Measurements from ENCODE around the gene TBC1D20. TPM values are rescaled to one million over a fixed set of nuclear protein-coding genes. Genes with fewer than 3 reads are reported as not detected.
A peak's percentile ranks its signal among the peaks of the same experiment; 100 is the strongest.
"Not testable (repeated sequence)": the region's sequence is repeated elsewhere in the genome, so short reads cannot be mapped to it uniquely, and the experiment has no call there.

Gene TBC1D20
- total RNA-seq, 1 donor from 2014 or later, result 12.6 TPM

DNA sequence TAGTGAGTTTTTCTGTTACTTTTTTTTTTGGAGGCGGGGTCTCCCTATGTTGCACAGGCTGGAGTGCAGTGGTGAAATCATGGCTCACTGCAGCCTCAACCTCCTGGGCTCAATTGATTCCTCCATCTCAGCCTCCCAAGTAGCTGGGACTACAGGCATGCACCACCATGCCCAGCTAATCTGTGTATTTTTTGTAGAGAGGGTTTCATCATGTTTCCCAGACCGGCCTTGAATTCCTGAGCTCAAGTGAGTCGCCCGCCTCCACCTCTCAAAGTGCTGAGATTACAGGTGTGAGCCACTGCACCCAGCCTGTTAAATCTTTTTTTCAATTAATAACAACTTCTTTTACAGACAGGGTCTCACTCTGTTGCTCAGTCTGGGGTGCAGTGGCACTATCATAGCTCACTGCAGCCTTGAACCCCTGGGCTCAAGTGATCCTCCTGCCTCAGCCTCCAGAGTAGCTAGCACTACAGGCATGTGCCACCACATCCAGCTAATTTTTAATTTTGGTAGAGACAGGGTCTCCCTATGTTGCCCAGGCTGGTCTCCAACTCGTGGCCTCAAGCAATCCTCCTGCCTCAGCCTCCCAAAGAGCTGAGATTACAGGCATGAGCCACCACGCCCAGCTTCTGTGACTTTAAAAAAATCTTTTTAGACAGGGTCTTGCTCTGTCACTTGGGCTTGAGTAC is 14.4 kb upstream of the TBC1D20 start:
- ATAC-seq, result not testable (repeated sequence)

DNA sequence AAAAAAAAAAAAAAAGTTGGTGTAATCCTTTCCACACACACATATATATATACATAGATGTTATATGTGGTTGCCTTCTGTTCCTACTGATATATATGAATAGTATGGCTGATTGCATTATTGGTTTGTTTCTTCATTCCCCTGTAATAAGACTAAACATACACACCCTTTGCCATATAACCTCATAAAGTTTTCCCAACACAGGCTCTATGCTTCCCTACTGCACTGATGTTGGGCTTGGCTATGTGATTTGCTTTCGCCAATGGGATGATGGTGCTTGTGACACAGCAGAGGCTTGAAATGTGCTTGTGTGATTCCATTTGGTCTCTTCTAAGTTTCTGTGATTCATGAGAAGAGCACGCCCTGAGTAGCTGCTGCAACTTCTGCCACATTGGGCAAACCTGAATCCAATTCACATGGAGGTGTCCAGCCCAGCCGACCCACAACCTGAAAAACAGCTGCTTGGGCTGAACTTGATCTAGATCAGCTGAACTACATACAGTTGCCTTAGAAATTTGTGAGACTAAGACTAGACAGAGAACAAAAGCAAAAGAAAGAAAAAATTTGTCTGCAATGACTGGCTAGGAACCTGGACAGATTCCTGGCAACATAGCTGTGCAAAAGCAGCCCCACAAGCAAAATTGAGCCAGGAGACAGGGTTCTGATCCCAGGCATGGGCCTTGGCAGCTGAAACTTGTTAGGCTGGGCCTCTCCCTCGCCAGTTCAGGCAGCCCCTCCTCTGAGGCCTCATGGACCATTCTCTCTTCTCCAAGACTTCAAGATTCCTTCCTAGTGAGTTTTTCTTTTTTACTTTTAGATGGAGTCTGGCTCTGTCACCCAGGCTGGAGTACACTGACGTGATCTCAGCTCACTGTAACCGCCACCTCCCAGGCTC is 13.4 kb upstream of the TBC1D20 start:
- no peak for ATAC-seq
- no peak for DNase-seq (ENCODE audit: low spot score)

More for the DNA sequence above, 14.4 kb upstream of the TBC1D20 start:
- not testable (repeated sequence) for DNase-seq (ENCODE audit: low spot score)

DNA sequence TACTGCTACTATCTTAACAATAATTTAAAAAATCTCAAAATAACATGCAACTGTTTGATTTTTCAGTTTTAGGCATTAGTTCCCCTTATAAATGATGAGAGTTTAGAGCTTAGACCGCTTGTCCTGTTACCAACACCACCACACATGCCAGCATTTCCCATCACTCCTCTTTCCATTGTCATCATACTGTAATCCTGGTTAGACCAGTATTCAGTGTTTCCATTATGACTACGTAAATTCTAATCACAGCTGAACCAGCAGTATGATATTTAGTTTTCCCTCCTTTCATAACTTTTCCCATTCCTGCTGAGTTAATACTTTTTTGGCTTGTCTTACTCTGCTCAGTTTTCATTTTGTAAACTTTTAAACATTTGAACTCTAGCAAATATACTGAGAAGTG is 12.2 kb upstream of the TBC1D20 start:
- DNase-seq (ENCODE audit: low spot score), result no peak

DNA sequence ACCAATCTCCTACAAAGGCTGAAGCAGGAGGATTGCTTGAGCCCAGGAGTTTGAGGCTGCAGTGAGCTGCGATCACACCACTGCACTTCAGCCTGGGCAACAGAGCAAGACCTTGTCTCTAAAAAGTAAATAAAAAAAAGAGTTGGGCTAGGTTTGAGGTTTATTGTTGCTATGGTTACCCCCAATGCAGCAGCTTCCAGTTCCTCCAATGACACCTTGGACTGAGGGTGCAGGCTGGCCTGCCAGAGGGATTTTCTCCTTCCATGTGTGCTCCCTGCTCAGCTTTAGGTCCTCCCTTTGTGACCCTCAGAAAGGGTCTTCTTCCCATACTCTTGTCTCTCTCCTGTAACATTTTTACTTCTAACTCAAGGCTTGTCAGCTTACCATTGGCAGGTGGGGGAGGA is 10.6 kb upstream of the TBC1D20 start:
- no peak for ATAC-seq
- DNase-seq (ENCODE audit: low spot score), result no peak

More for the DNA sequence above, 12.2 kb upstream of the TBC1D20 start:
- no peak for ATAC-seq

DNA sequence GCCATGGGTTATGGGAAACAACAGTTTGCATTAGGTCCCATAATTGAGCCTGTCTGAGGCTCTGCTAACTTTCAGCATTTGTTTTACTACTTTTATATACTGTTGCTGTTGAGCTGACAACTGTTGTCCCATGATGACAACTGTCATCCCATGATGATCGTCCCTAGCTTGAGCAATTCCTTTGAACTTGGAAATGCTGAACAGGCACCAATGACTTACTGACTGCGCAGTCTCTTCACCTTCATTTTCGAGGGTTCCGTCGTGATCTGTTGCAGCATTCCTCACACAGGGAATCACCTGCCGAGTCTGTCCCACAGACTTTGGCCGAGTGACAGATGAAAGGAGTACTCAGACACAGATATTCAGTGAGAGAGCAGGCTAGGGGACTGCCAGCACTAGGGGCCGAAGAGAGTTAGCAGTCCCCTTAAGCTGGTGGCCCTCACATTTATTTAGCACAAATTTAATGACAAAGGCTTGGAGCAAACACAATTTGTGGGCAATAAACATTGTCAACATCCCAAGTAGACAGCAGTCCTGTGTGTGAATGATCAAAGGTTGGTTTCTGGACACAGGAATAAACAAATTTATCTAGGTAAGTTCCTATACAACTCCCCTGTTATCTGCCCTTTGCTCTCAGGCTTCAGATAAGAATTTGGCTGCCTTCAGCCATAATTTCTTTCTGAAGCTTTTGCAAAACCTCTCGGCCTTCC is 10.0 kb upstream of the TBC1D20 start:
- DNase-seq (ENCODE audit: low spot score) (no peak), ATAC-seq (peak; percentile 60)

DNA sequence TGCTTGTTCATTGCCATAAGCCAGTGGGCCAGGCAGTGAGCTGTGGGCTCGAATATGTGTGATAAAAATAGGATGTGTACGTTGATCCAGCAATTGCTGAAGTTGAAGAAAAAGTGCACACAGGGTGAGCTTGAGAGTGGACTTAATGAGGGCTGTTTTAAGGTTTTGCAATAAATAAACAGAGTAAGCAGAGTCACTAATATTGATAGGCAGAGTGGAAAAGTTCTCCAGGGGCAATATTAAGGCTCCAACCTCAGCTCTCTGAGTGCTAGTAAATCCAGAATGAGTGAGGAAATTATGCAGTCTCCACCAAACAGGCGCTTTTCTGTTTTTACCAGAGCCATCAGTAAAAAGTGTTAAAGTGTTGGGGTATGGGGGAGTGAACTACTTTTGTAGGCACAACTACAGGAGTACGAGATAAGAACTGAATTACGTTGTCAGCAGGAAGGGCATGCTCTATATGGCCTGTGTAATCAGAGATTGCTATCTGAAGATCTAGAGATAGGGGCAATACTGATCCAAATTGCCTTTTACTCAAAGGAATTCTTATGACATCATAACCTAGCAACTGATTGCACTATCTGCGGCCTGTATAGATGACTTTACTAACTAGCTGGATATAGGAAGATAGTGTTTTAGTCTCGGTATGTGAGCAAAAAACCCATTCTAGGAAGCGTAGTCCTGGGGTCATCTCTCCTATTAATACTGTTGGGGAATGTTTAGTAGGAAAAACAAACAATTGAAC is 7.6 kb upstream of the TBC1D20 start:
- ATAC-seq (peak; percentile 54), DNase-seq (ENCODE audit: low spot score) (no peak)

DNA sequence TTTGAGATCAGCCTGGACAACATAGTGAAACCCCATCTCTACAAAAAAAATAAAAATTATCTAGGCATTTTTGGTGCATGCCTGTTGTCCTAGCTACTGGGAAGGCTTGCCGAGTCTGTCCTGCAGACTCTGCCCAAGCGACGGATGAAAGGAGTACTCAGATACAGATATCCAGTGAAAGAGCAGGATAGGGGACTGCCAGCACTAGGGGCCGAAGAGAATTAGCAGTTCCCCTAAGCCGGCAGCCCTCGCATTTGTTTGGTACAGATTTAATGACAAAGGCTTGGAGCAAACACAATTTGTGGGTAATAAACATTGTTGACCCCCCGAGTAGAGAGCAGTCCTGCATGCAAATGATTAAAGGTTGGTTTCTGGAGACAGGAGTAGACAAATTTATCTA is 5.4 kb upstream of the TBC1D20 start:
- no peak for DNase-seq (ENCODE audit: low spot score)
- no peak for ATAC-seq

DNA sequence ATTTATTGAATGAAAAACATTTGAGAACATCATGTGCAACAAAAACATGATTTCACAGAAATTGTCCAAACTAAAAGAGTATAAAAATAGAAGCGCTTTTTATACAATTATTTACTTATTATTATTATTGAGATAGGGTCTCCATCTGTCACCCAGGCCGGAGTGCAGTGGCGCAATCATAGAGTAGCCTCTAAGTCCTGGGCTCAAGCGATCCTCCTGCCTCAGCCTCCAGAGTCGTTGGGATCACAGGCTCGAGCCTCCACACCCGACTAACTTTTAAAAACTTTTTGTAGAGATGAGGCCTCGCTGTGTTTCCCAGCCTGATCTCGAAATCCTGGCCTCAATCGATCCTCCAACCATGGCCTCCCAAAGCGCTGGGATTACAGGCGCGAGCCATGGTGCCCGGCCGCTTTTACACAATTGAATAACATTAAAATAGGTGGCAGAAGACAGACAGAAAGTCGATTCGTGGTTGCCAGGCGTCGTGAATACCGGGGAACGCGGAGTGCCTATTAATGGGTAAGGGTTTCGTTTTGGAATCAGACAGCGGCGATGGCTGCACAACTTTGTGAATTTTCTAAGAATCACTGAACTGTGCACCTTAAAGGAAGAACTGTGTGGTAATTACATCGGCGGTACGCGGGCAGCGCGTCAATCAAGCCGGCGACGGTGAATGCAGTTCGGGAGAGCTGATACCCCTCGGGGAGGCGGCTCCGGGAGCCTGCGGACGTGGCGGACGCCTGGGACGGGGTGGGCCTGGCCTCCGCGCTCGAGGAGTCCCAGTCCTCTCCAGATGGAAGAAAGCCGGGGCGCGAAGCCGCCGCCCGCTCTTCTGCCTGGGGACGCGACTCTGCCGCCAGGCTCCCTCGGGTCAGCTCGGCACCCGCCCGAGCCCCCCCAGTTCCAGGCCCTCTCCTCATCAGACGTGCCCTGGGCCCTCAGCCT is 807 bp downstream of the TBC1D20 start:
- no peak for DNase-seq (ENCODE audit: low spot score)
- peak; percentile 61 for ATAC-seq

DNA sequence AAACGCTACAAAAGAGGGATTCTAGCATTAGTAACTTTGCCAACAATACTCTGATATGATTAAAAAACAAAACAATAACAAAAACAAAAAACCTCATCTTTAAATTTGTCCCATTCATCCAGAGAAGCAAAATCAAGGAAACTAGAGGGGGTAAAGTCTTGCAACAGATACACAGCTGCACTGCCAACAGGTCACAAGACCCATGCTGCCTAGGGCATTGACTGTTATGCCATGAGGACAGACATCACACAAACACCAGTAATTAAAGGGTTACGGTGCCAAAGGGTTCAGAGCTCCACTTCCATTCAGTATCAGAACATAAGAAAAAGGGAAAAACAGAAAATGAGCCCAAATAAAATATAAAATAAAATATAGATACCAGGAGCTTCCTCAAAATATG is 1.6 kb downstream of the TBC1D20 start:
- ATAC-seq (peak; percentile 41), DNase-seq (ENCODE audit: low spot score) (peak; percentile 67)

DNA sequence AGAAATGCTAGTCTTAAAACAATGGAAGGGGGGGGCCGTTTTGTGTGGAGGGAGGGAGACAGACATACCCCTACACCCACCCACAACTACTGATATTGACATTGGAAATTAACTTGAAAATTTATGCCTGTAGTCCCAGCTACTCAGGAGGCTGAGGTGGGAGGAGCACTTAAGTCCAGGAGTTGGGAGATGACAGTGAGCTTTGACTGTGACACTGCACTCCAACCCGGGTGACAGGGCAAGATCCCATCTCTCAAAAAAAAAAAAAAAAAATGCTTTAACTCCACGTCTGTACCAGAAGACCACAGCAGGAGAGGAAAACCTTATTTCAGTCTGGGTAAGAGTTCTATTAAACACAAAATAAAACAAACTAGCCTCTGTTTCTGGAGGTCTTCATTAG is 2.2 kb downstream of the TBC1D20 start:
- ATAC-seq, result no peak

DNA sequence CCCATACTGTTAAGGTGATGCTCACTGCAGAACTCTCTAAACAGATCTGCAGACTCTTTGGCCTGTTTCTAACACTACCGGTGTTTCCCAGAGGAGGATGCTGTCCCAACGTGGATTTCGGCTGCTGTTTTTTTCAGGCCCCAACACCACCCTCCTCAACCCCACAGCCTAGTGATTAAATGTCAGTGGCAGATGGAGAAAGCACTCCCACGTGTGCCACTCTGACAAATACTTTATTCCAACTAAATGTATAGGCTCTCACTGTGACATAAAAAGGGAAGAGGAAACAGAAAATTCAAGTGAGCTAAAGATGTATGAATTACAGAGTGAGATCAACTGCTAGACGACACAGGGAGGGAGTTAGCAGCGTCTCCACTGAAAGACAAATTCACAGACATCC is 3.6 kb downstream of the TBC1D20 start:
- no peak for DNase-seq (ENCODE audit: low spot score)
- ATAC-seq, result no peak

More for the DNA sequence above, 2.2 kb downstream of the TBC1D20 start:
- DNase-seq (ENCODE audit: low spot score), result no peak

DNA sequence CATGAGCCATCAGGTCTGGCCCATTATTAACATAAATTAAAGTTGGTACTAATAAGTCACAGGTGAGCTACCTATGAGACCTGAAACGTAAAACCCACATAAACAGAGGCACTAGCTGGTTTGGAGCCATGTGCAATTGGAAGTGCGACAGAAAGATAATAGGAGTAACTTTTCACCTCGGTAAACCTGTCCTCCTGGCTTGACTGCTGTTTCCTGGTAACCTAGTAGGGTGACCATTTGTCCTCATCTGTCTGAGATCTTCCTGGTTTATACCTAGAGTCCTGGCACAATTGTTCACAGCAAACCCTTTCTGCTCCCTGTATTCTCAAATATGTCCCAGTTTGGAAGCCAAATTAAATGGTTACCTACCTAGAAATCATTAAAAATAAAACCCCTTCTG is 7.4 kb downstream of the TBC1D20 start:
- DNase-seq (ENCODE audit: low spot score), result no peak
- ATAC-seq, result no peak

DNA sequence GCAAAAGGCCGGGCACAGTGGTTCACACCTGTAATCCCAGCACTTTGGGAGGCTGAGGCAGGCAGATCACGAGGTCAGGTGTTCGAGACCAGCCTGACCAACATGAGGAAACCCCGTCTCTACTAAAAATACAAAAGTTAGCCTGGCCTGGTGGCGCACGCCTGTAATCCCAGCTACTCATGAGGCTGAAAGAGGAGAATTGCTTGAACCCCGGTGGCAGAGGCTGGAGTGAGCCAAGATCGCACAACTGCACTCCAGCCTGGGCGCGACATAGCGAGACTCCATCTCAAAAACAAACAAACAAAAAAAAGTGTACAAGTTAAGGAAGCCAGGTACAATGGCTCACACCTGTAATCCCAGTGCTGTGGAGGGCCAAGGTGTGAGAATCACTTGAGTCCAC is 10.3 kb downstream of the TBC1D20 start:
- ATAC-seq; DNase-seq (ENCODE audit: low spot score): not testable (repeated sequence)

DNA sequence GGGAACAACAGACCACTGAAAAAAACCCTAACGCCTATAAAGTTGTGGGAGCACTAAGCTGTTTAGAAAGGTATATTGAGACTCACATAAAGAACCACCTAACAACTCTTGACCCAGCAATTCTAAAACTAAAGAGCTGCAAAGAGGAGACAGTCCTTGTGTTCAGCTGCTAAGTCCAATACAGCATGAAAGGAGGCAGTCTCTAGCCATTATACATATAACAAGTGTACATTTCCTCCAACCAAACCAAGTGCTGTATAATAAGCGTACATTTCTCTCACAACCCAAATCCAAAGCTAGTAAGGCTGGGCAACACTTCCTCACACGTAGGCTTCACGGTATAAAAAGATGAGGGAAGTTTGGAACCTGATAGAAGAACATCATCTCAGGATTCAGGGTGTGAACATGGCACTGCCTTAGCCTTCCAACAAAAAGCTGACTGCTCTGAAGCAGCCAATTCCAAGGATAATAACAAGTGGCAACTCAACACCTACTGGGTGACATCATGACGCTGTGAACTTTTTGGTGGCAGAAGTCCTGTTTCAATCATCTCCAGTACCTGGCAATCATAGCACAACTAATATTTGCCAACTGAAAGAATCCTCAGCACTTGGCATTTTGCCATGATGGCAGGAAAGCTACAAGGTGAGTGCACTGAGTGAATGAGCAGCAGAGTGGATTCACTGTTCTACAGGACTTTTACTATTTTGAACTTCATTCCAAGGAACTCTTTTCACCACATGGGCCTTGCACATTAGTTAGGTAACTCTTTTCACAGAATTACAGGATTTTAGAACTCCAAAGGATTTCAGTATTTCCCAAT is 16.6 kb downstream of the TBC1D20 start:
- DNase-seq (ENCODE audit: low spot score), result no peak
- peak; percentile 82 for ATAC-seq

DNA sequence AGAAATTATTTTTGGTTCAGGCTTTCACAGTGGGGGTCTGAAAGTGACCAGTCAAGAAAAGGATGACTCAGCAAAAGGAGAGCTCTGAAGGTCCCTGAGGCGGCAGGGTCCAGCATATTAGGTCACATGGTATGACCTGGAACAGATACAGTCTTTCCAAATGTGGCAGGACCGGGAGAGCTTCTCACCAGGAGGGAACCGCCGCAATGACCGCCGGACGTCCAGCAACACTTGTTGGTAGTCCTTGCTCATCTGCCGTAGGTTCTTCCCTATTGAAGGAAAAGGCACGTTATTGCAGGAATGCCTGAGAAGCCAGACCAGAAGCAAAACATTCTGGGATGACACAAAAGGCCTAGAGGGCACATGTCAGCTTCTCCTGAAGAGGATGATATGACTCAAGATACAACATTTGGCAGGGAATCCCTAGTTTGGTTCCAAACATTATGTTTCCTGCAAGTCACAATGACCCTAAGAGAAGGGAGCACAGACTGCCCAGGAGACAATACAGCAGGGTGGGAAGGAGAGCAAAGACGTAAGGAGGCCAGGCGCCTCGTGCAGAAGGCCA is 17.4 kb downstream of the TBC1D20 start:
- no peak for DNase-seq (ENCODE audit: low spot score)
- peak; percentile 38 for ATAC-seq

DNA sequence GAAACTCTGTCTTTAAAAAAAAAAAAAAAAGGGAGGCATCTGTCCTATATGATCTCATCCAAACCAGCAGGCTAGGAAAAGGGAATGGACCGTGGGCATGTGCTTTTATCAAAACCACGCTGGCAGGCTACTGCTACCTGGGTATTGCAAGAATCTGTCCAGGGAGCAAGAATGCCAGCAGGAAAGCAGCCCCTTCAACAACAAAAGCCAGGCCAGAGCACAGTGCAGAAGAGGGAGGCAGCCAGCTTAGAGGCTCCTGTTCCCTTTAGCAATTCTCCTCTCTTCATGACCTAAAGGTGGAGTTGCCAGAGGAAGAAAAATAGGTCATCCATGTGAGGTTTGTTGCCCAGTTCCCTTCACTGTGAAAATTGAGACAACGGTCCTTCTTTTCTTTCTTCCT is 18.2 kb downstream of the TBC1D20 start:
- DNase-seq (ENCODE audit: low spot score) (no peak), ATAC-seq (no peak)

DNA sequence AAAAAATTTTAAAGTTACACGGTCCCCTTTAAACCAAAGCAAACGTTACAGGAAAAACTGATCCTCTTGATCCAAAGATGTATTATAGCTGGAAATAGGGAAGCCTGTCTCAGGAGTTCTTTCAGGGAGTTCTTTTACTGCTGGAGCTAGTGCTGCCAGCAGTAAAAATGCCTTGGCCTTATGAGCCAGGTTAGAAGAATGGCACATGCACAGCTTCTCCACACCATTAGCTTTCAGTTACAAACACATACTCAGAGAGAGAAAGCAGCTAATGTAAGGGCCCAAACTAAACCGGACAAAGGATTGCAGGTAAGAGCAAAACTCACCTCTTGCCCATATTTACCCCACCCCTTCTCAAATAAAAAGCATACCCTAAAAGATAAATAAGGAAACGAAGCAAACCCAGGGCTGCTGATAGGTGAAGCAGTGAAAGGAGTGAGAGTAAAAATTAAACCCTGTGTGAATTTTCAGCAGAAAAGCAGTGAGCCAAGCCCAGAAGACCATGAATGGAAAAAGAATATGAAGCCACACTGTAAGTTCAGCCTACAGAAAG is 19.0 kb downstream of the TBC1D20 start:
- ATAC-seq (no peak), DNase-seq (ENCODE audit: low spot score) (no peak)

DNA sequence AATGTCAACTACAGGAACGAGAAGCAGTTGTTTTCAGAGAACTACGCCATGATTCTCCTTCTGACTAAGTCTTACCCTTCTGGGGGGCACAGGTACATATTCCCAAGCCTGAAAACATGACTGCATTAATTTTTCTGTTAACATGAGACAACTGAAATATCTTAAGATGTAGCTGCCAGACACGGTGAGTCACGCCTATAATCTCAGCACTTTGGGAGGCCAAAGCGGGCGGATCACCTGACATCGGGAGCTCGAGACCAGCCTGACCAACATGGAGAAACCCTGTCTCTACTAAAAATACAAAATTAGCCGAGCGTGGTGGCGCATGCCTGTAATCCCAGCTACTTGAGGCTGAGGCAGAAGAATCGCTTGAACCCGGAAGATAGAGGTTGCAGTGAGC is 21.7 kb downstream of the TBC1D20 start:
- ATAC-seq (no peak), DNase-seq (ENCODE audit: low spot score) (no peak)

Data from left lobe of liver (tissue), 2 donors.